MCF 10A (cell line): Measurements from ENCODE around the gene CCDC83. TPM values are rescaled to one million over a fixed set of nuclear protein-coding genes. Genes with fewer than 3 reads are reported as not detected.

ENCODE experiments used
- BruUV-seq: library from RNA; stranded (reverse); fragments of 400-500 nt; replicated peaks from 2 replicates; lab custom pipeline; 2021; lab: Mats Ljungman, UMichigan
- CTCF ChIA-PET: fragments of 300-600 bp; sonication (Branson Sonifier 250); formaldehyde crosslinking; extraction: SDS; loops from one replicate; lab custom pipeline; 2021; ENCODE audit warnings: antibody characterized with exemption, inconsistent platforms; lab: Yijun Ruan, JAX
- POLR2A ChIA-PET: fragments of 300-600, 350-650 bp; sonication (Branson Sonifier 250); formaldehyde crosslinking; extraction: SDS; loops from one replicate; lab custom pipeline; 2020; ENCODE audit warnings: antibody characterized with exemption, inconsistent platforms; lab: Yijun Ruan, JAX
- DNase-seq: peaks from one replicate; pipeline ENCODE4 v3.0.0-alpha.2; 2018; ENCODE audit not compliant: unreplicated experiment
- H3K27ac Mint-ChIP-seq: one replicate; pipeline ENCODE4 v1.8.0; 2022; ENCODE audit warnings: mild to moderate bottlenecking, low read depth, mixed read lengths; ENCODE audit not compliant: unreplicated experiment
- H3K27me3 Mint-ChIP-seq: one replicate; pipeline ENCODE4 v1.8.0; 2022; ENCODE audit warnings: mixed read lengths; ENCODE audit not compliant: insufficient read depth, unreplicated experiment
- H3K36me3 Mint-ChIP-seq: one replicate; pipeline ENCODE4 v1.8.0; 2022; ENCODE audit warnings: mild to moderate bottlenecking, moderate library complexity, mixed read lengths; ENCODE audit not compliant: insufficient read depth, unreplicated experiment
- H3K4me1 Mint-ChIP-seq: one replicate; pipeline ENCODE4 v1.8.0; 2022; ENCODE audit warnings: mixed read lengths; ENCODE audit not compliant: insufficient read depth, unreplicated experiment
- H3K4me3 Mint-ChIP-seq: one replicate; pipeline ENCODE4 v1.8.0; 2022; ENCODE audit warnings: mild to moderate bottlenecking, moderate library complexity, mixed read lengths; ENCODE audit not compliant: unreplicated experiment
- H3K9me3 Mint-ChIP-seq: one replicate; pipeline ENCODE4 v1.8.0; 2022; ENCODE audit warnings: mixed read lengths; ENCODE audit not compliant: unreplicated experiment
- CTCF ChIP-seq: fragments of 200-600 bp; IDR thresholded peaks from one replicate; pipeline ENCODE4 v1.8.0; 2022; ENCODE audit warnings: antibody characterized with exemption, mild to moderate bottlenecking; ENCODE audit not compliant: unreplicated experiment
- intact Hi-C: fragments of 100-400 bp; cut with micrococcal nuclease; formaldehyde crosslinking; loops from 2 replicates; pipeline ENCODE4 v1.14.1; 2022
- total RNA-seq: library from RNA; stranded (reverse); gene quantifications from 2 replicates; pipeline ENCODE4 v1.2.3, GENCODE V29; 2022

CCDC83 gene
- total RNA-seq, 1 experiment from 2014 or later, result not detected

DNA sequence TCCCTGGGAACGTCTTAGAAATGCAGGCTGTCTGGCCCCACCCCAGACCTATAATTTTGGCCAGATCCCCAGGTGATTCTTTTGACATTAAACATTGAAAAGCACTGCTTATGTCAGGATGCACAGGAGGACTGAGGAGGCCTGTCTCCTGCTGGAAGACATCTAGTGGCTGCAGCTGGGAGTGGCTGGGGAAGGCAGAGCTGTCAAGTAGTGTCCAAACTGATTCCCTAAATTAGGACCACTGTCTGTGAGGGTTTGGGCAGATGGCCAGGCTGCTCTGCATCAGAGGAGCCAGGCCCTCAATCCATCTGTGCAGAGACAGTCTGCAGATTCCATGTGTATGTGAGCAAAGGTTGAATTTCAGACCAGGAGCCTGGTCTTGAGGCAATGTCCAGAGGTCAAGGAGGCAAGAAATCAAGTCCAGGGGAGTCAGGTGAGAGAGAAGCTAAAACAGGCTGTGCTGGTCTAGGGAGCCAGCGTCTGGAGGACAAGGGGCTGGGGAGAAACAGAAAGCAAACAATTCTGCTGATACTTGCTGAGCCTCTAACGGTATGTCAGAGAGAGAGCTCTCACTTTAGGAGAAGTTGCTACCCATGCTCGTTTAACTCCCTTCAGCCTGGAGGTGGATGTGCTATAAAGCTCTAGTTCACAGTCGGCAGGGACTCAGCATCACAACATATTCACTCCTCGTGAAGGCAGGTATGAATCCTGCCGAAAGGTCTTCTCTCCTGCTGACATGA is 28.9 kb upstream of the CCDC83 start:
- Mint-ChIP-seq H3K4me3 (no peak overlapping the region), H3K4me1 (peaks cover 31% of the 10 kb centered on the region), H3K27me3 (no peaks in the 10 kb centered on the region), H3K9me3 (no peaks in the 10 kb centered on the region), H3K36me3 (no peaks in the 10 kb centered on the region), H3K27ac (peak overlapping the region; percentile 92)
- ChIA-PET CTCF (interaction anchor here (0.6 to 8.1 kb wide), 21 partner anchors 9 to 292 kb away, joined by 3 to 106 read pairs (median 4); no protein-coding TSS in a partner anchor), POLR2A (interaction anchor here (0.7 to 2.3 kb wide), 3 partner anchors 9 to 178 kb away, joined by 3 to 8 read pairs (median 5); partner anchors contain the start of gene TMEM126A)
- intact Hi-C loops, result loop anchor here (1.0 to 10.0 kb wide), 3 partner anchors 132 to 231 kb away; partner anchors contain the start of genes DLG2 and TMEM126B
- peak; percentile 42 for TF ChIP-seq CTCF
- peak; percentile 44 for DNase-seq
- BruUV-seq, result no TSS peak

DNA sequence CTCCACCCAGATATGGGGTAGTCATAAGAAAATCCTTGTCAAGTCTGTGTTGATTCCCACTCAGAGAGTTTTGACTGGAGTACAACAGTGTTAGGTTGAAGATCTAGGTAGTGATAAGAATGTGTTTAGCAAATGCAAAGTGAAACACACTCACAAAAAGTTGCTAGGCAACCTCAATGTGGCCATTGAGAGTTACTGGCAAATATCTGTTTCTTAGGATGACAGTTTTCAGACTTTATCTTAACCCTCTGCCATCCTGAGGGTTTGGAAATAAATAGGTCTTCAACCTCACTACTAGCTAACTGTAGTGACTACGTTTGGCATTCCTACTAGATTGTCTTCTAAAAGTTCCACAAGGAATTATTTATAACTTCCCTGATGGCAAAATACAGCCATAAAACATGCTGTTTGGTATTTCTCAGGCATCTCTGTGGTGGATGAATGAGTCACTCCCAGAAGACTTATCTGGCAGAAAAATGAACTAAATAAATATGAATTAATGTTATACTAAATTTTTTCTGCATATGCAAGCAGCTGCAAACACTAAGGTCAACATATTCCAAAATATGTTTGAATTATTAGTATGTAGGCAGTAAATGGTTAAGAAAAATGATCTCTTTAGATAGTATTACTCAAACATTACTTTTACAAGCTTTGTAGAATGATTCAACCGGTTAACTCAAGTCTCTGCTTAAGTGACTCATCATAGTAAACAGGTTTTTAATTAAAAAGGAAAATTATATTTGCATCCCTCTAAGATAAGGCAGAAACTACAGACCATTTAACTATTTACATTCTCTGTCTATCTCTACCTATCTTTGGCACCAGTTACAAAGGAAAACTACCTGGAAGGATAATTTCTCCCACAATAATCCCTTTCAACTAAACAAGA is 27.2 kb upstream of the CCDC83 start:
- peak; percentile 58 for DNase-seq
- Mint-ChIP-seq H3K9me3 (no peaks in the 10 kb centered on the region), H3K36me3 (no peaks in the 10 kb centered on the region), H3K27ac (peak overlapping the region; percentile 99), H3K4me1 (peaks cover 15% of the 10 kb centered on the region), H3K27me3 (no peaks in the 10 kb centered on the region), H3K4me3 (no peak overlapping the region)
- no TSS peak for BruUV-seq
- intact Hi-C loops, result loop anchor here (2.0 to 10.0 kb wide), 2 partner anchors 203 to 233 kb away; partner anchors contain the start of genes DLG2 and TMEM126B
- POLR2A ChIA-PET, result interaction anchor here (0.6 to 1.7 kb wide), 14 partner anchors 11 to 401 kb away, joined by 3 to 7 read pairs (median 3); partner anchors contain the start of genes DLG2, TMEM126A and TMEM126B
- TF ChIP-seq CTCF, result no peak
- CTCF ChIA-PET, result interaction anchor here (0.6 to 8.1 kb wide), 9 partner anchors 10 to 214 kb away, joined by 3 to 106 read pairs (median 3); no protein-coding TSS in a partner anchor

DNA sequence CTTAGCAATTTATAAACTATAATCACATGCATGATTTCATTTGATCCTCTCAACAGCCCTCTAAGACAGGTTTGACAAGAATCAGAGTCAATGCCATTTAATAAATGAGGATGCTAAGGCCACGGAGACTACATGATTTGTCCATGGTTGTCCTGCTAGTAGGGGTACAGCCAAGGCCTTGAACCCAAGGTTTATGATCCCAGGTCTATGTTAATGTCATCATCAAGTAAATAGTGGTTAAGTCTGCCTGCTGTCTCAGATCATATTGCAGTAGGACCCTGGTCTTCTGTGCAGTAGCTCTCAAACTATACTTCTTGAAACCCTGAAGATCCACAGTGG is 26.6 kb upstream of the CCDC83 start:
- ChIA-PET POLR2A (interaction anchor here (0.6 to 1.7 kb wide), 11 partner anchors 12 to 401 kb away, joined by 3 to 7 read pairs (median 3); partner anchors contain the start of genes DLG2, TMEM126A and TMEM126B), CTCF (interaction anchor here (0.6 to 8.1 kb wide), 6 partner anchors 17 to 214 kb away, joined by 3 to 106 read pairs (median 3); no protein-coding TSS in a partner anchor)
- Mint-ChIP-seq H3K9me3 (no peaks in the 10 kb centered on the region), H3K4me1 (peaks cover 15% of the 10 kb centered on the region), H3K27ac (no peak overlapping the region), H3K27me3 (no peaks in the 10 kb centered on the region), H3K36me3 (no peaks in the 10 kb centered on the region), H3K4me3 (no peak overlapping the region)
- no TSS peak for BruUV-seq
- intact Hi-C loops, result loop anchor here (10.0 kb wide), 1 partner anchor 204 kb away; the partner anchor contains the start of genes DLG2 and TMEM126B
- no peak for DNase-seq
- no peak for TF ChIP-seq CTCF
